Measurements from ENCODE around the gene DLGAP1. TPM values are rescaled to one million over a fixed set of nuclear protein-coding genes. Genes with fewer than 3 reads are reported as not detected.
A peak's percentile ranks its signal among the peaks of the same experiment; 100 is the strongest.

The DLGAP1 gene
- total and polyA plus RNA-seq, 2 of the 13 experiments (the other 11 are each of a cell fraction or from before 2014, with no cell fraction given), result 0.01 TPM; not detected in 1

GRCh38 chr18:3593904-3594759 lies 861.0 kb downstream of the DLGAP1 start (continued):
- TF ChIP-seq ZNF431 (CRISPR knock-in tag; IDR thresholded peaks at IDR 0.05; ENCODE audit: borderline replicate concordance, low read depth) (no peak), CBFB (CRISPR knock-in tag; IDR thresholded peaks at IDR 0.05) (no peak), ZNF556 (CRISPR knock-in tag; IDR thresholded peaks at IDR 0.05; ENCODE audit: borderline replicate concordance) (no peak), MAFK (conservative IDR thresholded peaks at IDR 0.05 in 1 of 2, IDR thresholded peaks at IDR 0.05 in 1 of 2; ENCODE audit: low read length in 2 of 2) (no peak), BCL3 (CRISPR knock-in tag; IDR thresholded peaks at IDR 0.05) (no peak), RARA (CRISPR knock-in tag; IDR thresholded peaks at IDR 0.05) (peak; percentile 50), PCBP2 (optimal IDR thresholded peaks at IDR 0.05; ENCODE audit: low read depth, low read length, poor library complexity, severe bottlenecking) (no peak), RFX5 (IDR thresholded peaks at IDR 0.05; ENCODE audit: low read depth, low read length) (peak; percentile 78), GMEB2 (CRISPR knock-in tag; IDR thresholded peaks at IDR 0.05; ENCODE audit: low read depth) (no peak), MYPOP (CRISPR knock-in tag; IDR thresholded peaks at IDR 0.05) (no peak; the same call in 1 of the 2 replicates), ZNF883 (CRISPR knock-in tag; IDR thresholded peaks at IDR 0.05; ENCODE audit: not compliant biosample characterization) (no peak), DRAP1 (CRISPR knock-in tag; IDR thresholded peaks at IDR 0.05) (no peak; the same call in none of the 2 replicates), ZFP37 (CRISPR knock-in tag; IDR thresholded peaks at IDR 0.05; ENCODE audit: borderline replicate concordance) (0 out of 2 replicates have a peak, but pooled peaks have one; percentile 57), ETS1 (CRISPR knock-in tag; IDR thresholded peaks at IDR 0.05) (no peak), HOXA9 (CRISPR knock-in tag; IDR thresholded peaks at IDR 0.05; ENCODE audit: borderline replicate concordance) (no peak), BCLAF1 (IDR thresholded peaks at IDR 0.05) (no peak), NFE2L2 (IDR thresholded peaks at IDR 0.05; ENCODE audit: low read length) (no peak)

All from HepG2 (cell line).